HCT116 (cell line): Measurements from ENCODE around the gene MICAL3. TPM values are rescaled to one million over a fixed set of nuclear protein-coding genes. Genes with fewer than 3 reads are reported as not detected.

Source experiments
- ATAC-seq: fragments of 200-7000 bp; cut with Tn5 transposase; 2 replicates; pipeline ENCODE4 v1.9.1; 2020; ENCODE audit warnings: mild to moderate bottlenecking, moderate library complexity
- BruUV-seq: library from RNA; stranded (reverse); fragments of 400-500 nt; replicated peaks from 2 replicates; lab custom pipeline; 2021; lab: Mats Ljungman, UMichigan
- CTCF ChIA-PET: fragments of 300-600 bp; sonication (Branson Sonifier 250); formaldehyde crosslinking; loops from one replicate; lab custom pipeline; 2021; ENCODE audit warnings: antibody characterized with exemption; lab: Charles Lee
- POLR2A ChIA-PET: fragments of 300-600, 350-600 bp; sonication (Branson Sonifier 250); formaldehyde crosslinking; loops from one replicate; lab custom pipeline; 2021; ENCODE audit warnings: antibody characterized with exemption; lab: Charles Lee
- RAD21 ChIA-PET, 2 experiments: fragments of 300-600 bp; sonication (Branson Sonifier 250); formaldehyde crosslinking; loops; one replicate each; lab custom pipeline; 2023; ENCODE audit warnings: low total read pairs in 2 of 2; ENCODE audit not compliant: uncharacterized antibody in 2 of 2, unreplicated experiment in 2 of 2, low non-redundant PET in 1 of 2; lab: Charles Lee
- DNase-seq: peaks from one replicate; pipeline ENCODE4 v3.0.0-alpha.2; 2010; ENCODE audit warnings: low read depth, low spot score
- H2AFZ ChIP-seq: fragments of 200-600 bp; shearing (Covaris generic), sonication (generic); 2 replicates; pipeline ENCODE4 v1.6.1; 2017; ENCODE audit warnings: low read depth, mixed run types, mixed read lengths, antibody characterized with exemption, low read length; ENCODE audit not compliant: poor library complexity, severe bottlenecking
- H3K27ac ChIP-seq: 2 replicates; pipeline ENCODE4 v1.5.1; 2012; ENCODE audit warnings: low read depth, low read length
- H3K27me3 ChIP-seq: fragments of 200-600 bp; sonication (generic); 2 replicates; pipeline ENCODE4 v1.6.1; 2016; ENCODE audit warnings: mixed run types, low read length, mixed read lengths; ENCODE audit not compliant: insufficient read depth
- H3K36me3 ChIP-seq, 2 experiments: fragments of 200-500 bp in 1 of 2; fragments of 200-600 bp in 1 of 2; sonication (Bioruptor generic) in 1 of 2; sonication (generic) in 1 of 2; 2 replicates each; pipeline versions ENCODE4 v1.5.1 to v1.6.1; 2014 to 2016; ENCODE audit warnings: low read length in 2 of 2, inconsistent platforms in 1 of 2, mixed read lengths in 1 of 2, mixed run types in 1 of 2; ENCODE audit not compliant: insufficient read depth in 2 of 2, control insufficient read depth in 1 of 2
- H3K4me1 ChIP-seq, 2 experiments: fragments of 200-600 bp in 1 of 2; sonication (generic) in 1 of 2; 2 replicates each; pipeline versions ENCODE4 v1.5.1 to v1.6.1; 2012 to 2017; ENCODE audit warnings: low read length in 2 of 2, inconsistent platforms in 1 of 2, mild to moderate bottlenecking in 1 of 2, mixed read lengths in 1 of 2, mixed run types in 1 of 2, moderate library complexity in 1 of 2; ENCODE audit not compliant: insufficient read depth in 2 of 2, control insufficient read depth in 1 of 2
- H3K4me2 ChIP-seq: fragments of 200-600 bp; sonication (generic); 2 replicates; pipeline ENCODE4 v1.6.1; 2017; ENCODE audit warnings: mixed run types, low read length, mixed read lengths
- H3K4me3 ChIP-seq, 2 experiments: fragments of 200-600 bp in 1 of 2; sonication (generic) in 1 of 2; replicated peaks in 1 of 2; 2 replicates each; pipeline ENCODE4 v1.5.1; 2011 to 2016; ENCODE audit warnings: low read length in 2 of 2, control low read depth in 1 of 2, low read depth in 1 of 2, mild to moderate bottlenecking in 1 of 2, mixed read lengths in 1 of 2, mixed run types in 1 of 2
- H3K79me2 ChIP-seq: fragments of 200-600 bp; sonication (generic); 2 replicates; pipeline ENCODE4 v1.6.1; 2017; ENCODE audit warnings: mild to moderate bottlenecking, mixed run types, low read length, moderate library complexity, mixed read lengths; ENCODE audit not compliant: insufficient read depth
- H3K9ac ChIP-seq: fragments of 200-600 bp; sonication (generic); 2 replicates; pipeline ENCODE4 v1.6.1; 2016; ENCODE audit warnings: low read length, mixed read lengths
- H3K9me2 ChIP-seq: fragments of 200-600 bp; sonication (generic), shearing (Covaris generic); 2 replicates; pipeline ENCODE4 v1.6.1; 2017; ENCODE audit warnings: mixed run types, mild to moderate bottlenecking, moderate library complexity; ENCODE audit not compliant: insufficient read depth
- H3K9me3 ChIP-seq, 2 experiments: fragments of 200-500 bp in 1 of 2; fragments of 200-600 bp in 1 of 2; sonication (Bioruptor generic) in 1 of 2; sonication (generic) in 1 of 2; 2 replicates each; pipeline ENCODE4 v1.6.1; 2014 to 2017; ENCODE audit warnings: low read length in 2 of 2, mixed read lengths in 2 of 2, inconsistent platforms in 1 of 2, low read depth in 1 of 2, mild to moderate bottlenecking in 1 of 2, mixed run types in 1 of 2, moderate library complexity in 1 of 2; ENCODE audit not compliant: control insufficient read depth in 1 of 2, insufficient read depth in 1 of 2
- H4K20me1 ChIP-seq: fragments of 200-600 bp; sonication (generic), shearing (Covaris generic); 2 replicates; pipeline ENCODE4 v1.6.1; 2017; ENCODE audit warnings: mixed run types, mild to moderate bottlenecking, moderate library complexity; ENCODE audit not compliant: insufficient read depth
- RAD21 ChIP-seq: IDR thresholded peaks from 2 replicates; pipeline ENCODE4 v1.6.1; 2012; ENCODE audit warnings: low read depth, mild to moderate bottlenecking
- REST ChIP-seq: IDR thresholded peaks from 2 replicates; pipeline ENCODE4 v1.6.1; 2012; ENCODE audit warnings: low read depth
- SIN3A ChIP-seq: IDR thresholded peaks from 2 replicates; pipeline ENCODE4 v1.6.1; 2012; ENCODE audit warnings: low read depth
- TCF7L2 ChIP-seq: IDR thresholded peaks from 2 replicates; pipeline ENCODE4 v1.7.0; 2011; ENCODE audit warnings: borderline replicate concordance, inconsistent platforms; ENCODE audit not compliant: insufficient read depth, insufficient read length; ENCODE audit errors: extremely low read depth
- ZBTB33 ChIP-seq: IDR thresholded peaks from 2 replicates; pipeline ENCODE4 v1.6.1; 2011; ENCODE audit warnings: mild to moderate bottlenecking, low read length, moderate library complexity; ENCODE audit not compliant: insufficient replicate concordance; ENCODE audit errors: extremely low read depth
- ZNF274 ChIP-seq: fragments of 200-500 bp; sonication (Bioruptor generic); IDR thresholded peaks from 2 replicates; pipeline ENCODE4 v1.6.1; 2014; ENCODE audit warnings: mild to moderate bottlenecking, low read depth, low read length, inconsistent platforms
- intact Hi-C: fragments of 100-400 bp; cut with micrococcal nuclease; formaldehyde crosslinking; loops from 2 replicates; pipeline ENCODE4 v1.10.0; 2022
- total RNA-seq: library from RNA; stranded (reverse); gene quantifications from one replicate; pipeline ENCODE4 v1.2.1, GENCODE V29; 2021; ENCODE audit not compliant: unreplicated experiment
- TF ChIP-seq, protein P1 (sequence below): IDR thresholded peaks from 2 replicates; pipeline ENCODE4 v1.6.1; 2012

MICAL3 gene
- total RNA-seq, 1 experiment from 2014 or later, result 30.8 TPM

GRCh38 chr22:17922925-17923903 lies 101.1 kb downstream of the MICAL3 start (continued):
- TF ChIP-seq, protein P1, sequence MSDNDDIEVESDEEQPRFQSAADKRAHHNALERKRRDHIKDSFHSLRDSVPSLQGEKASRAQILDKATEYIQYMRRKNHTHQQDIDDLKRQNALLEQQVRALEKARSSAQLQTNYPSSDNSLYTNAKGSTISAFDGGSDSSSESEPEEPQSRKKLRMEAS, result no peak
- TF ChIP-seq RAD21, result no peak
- no peak for TF ChIP-seq ZNF274

DNA sequence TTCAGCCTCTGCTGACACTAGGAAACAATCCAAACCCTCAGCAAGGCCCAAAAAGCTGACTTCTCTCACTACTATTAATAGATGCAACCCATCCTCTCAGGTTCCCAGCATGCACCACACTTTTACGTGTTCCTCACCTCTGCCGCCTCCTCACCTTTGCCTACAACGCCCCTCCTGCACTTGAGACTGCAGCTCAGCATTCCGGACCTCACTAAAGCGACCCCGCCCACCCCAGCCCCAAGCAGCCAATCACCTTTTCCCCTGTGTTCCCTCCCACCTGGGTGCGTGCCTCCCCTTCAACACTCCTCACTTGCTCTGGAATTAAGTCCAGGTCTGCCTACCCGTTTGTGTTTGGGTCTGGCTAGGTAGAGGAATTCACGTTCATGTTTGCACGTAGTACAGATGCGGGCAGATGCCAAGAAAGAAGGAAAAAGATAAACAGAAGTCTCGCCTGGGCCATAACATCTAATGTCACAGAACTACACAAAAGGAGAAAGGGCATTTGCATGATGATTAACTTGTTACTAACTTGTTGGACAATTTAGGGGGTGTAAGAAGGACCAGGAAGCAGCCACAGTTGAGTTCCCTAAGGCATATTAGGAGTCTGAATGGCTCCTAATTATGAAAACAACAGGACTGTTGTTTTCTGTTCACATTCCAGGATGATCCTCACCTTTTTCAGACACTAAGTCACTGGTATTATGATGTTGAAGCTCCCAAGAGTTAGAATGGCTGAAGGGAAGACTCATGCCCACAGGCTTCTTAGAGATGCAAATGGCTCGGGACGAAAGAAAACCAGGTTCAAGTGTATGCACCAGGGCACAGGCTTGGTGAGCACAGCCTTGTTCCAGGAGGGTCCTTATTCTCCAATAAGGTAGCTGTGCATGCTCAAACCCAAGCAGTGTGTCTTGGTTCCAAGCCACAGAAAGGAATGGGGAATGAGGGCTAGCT lies 102.2 kb downstream of the MICAL3 start:
- Histone ChIP-seq H2AFZ (no peak overlapping the region), H3K79me2 (peaks cover 93% of the 10 kb centered on the region)
- RAD21 ChIA-PET, result no interaction called here
- TF ChIP-seq ZBTB33 (no peak), TCF7L2 (no peak), REST (no peak), SIN3A (no peak)
- TF ChIP-seq, all 23 proteins: peak for 0
- intact Hi-C loops, result no loop called here
- no peaks in the 10 kb centered on the region for H3K27me3 ChIP-seq
- no peaks in the 10 kb centered on the region for H3K9me2 ChIP-seq
- DNase-seq, result no peak
- peaks cover 18% of the 10 kb centered on the region for H4K20me1 ChIP-seq
- H3K9me3 ChIP-seq, result no peaks in the 10 kb centered on the region
- ATAC-seq, result peak; percentile 45; the same call in 1 of the 2 replicates
- H3K4me1 ChIP-seq, result peaks cover 36 to 71% of the 10 kb centered on the region in 2 experiments
- H3K4me2 ChIP-seq, result no peak overlapping the region
- CTCF ChIA-PET, result no interaction called here
- no peak overlapping the region for H3K27ac ChIP-seq
- H3K9ac ChIP-seq, result no peak overlapping the region
- no peak overlapping the region for H3K4me3 ChIP-seq
- no peaks in the 10 kb centered on the region for H3K36me3 ChIP-seq
- BruUV-seq, result no TSS peak
- POLR2A ChIA-PET, result no interaction called here
